GM12891 (cell line): ENCODE data around the gene DIMT1.

Source experiments
- DNase-seq: peaks from one replicate; pipeline ENCODE4 v3.0.0; 2011; ENCODE audit warnings: low spot score; ENCODE audit not compliant: insufficient read length
- FAIRE-seq: peaks from 2 replicates; lab custom pipeline; 2011; peaks lifted over from hg19 to GRCh38; lab: Jason Lieb, UNC
- PAX5 ChIP-seq: IDR thresholded peaks from 2 replicates; pipeline ENCODE4 v1.6.1; 2011; ENCODE audit warnings: low read length, moderate library complexity, mild to moderate bottlenecking; ENCODE audit not compliant: insufficient read depth, severe bottlenecking
- POLR2A ChIP-seq: IDR thresholded peaks from 2 replicates; pipeline ENCODE4 v1.6.1; 2011; ENCODE audit warnings: low read depth, low read length, control low read depth
- POLR2AphosphoS5 ChIP-seq: IDR thresholded peaks from 2 replicates; pipeline ENCODE4 v1.6.1; 2011; ENCODE audit warnings: low read depth, low read length, control low read depth
- POU2F2 ChIP-seq: IDR thresholded peaks from 2 replicates; pipeline ENCODE4 v1.6.1; 2011; ENCODE audit warnings: low read depth, mild to moderate bottlenecking, control low read depth, low read length, moderate library complexity
- SPI1 ChIP-seq: IDR thresholded peaks from 2 replicates; pipeline ENCODE4 v1.6.1; 2011; ENCODE audit warnings: low read depth, low read length, control low read depth
- TAF1 ChIP-seq: IDR thresholded peaks from 2 replicates; pipeline ENCODE4 v1.6.1; 2011; ENCODE audit warnings: low read depth, low read length, control low read depth

DIMT1 gene

DNA sequence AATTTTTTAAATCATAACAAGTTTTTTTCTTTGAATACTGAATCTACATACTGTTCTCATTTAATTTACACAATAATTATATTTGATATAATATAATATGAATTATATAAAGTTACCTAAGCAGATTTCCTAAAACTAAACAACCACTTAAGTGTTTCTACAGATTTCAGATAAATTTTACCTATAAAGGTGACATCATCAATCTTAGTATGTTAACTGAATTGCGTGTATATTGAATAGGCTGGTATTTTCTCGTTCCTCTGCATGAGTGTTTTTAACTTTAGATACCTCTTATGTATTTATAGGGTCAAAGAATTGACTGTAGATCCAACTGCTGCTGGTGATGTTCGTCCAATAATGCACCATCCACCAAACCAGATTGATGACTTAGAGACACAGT is 30.3 kb downstream of the DIMT1 start:
- no peak for TF ChIP-seq POU2F2
- TF ChIP-seq PAX5 = no peak
- TF ChIP-seq POLR2AphosphoS5 = no peak
- no peak for TF ChIP-seq TAF1
- no peak for TF ChIP-seq POLR2A
- TF ChIP-seq SPI1 = no peak
- DNase-seq (no peak), FAIRE-seq (no peak)

DNA sequence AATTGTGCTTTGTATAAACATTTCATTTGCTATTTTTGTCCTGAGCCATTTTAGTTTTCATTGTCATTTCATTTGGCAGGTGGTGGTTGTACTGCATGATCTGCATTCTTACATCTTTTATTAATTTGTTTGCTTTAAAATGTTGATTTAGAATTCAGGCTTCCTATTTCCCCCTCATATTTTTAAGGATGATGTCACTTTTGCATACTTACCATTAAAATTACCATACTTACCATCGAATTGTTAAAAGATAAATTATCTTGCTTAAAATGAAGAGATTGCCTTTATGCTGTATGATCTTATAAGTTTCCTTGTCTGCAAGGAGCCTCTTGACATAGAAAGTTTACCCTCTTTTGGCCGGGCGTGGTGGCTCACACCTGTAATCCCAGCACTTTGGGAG is 31.1 kb downstream of the DIMT1 start:
- FAIRE-seq (no peak), DNase-seq (no peak)
- TF ChIP-seq TAF1 (no peak), POU2F2 (no peak), PAX5 (no peak), POLR2AphosphoS5 (no peak), SPI1 (no peak), POLR2A (no peak)

DNA sequence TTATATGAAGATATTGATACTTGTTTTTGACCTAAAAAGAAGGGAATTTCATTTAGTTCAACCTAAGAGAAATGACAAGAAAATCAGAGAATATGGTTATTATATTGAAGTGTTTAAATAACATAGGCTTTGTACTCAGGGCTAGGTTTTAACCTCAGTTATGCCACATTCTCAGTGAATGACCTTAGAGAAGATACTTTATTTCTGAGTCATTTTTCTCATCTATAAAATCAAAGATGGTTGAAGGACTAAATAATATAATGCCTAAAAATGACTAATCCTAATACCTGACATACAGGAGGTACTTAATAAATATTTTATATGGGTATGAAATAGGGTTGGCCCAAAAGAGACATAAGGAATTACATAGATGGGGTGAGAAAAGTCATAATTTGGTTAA is 32.3 kb downstream of the DIMT1 start:
- FAIRE-seq (no peak), DNase-seq (no peak)
- no peak for TF ChIP-seq SPI1
- TF ChIP-seq TAF1 = no peak
- no peak for TF ChIP-seq POU2F2
- no peak for TF ChIP-seq PAX5
- TF ChIP-seq POLR2A = no peak
- TF ChIP-seq POLR2AphosphoS5 = no peak

DNA sequence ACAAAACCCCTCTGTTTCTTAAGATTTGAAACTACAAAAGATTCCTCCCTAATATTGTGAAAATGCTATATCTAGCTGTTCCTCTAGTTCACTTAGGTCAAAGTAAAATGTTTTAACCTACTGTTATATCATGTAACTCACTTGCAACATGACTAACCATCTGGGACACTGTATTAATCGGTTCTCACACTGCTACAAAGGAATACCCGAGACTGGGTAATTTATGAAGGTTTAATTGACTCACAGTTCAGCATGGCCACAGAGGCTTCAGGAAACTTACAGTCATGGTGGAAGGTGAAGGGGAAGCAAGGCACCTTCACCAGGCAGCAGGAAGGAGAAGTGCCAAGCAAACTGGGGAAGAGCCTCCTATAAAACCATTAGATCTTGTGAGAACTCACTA is 34.7 kb downstream of the DIMT1 start:
- no peak for DNase-seq
- no peak for TF ChIP-seq TAF1
- TF ChIP-seq POLR2A = no peak
- TF ChIP-seq POU2F2 = no peak
- TF ChIP-seq PAX5 = no peak
- TF ChIP-seq POLR2AphosphoS5 = no peak
- no peak for TF ChIP-seq SPI1
- FAIRE-seq = no peak

DNA sequence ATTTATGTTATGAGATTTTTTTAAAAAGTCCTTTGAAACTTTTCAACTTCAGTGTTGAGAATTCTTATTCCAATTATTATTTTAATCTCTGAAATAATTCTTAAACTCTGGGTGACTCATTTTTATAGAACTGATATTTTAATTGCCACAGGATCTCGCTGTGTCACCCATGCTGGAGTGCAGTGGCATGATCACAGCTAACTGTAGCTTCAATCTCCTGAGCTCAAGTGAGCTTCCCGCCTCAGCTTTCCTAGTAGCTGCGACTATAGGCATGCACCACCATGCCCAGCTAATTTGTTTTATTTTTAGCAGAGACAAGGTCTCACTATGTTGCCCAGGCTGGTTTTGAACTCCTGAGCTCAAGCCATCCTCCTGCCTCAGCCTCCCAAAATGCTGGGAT is 41.0 kb downstream of the DIMT1 start:
- no peak for TF ChIP-seq POLR2AphosphoS5
- no peak for TF ChIP-seq PAX5
- TF ChIP-seq POLR2A = no peak
- no peak for TF ChIP-seq POU2F2
- no peak for TF ChIP-seq TAF1
- no peak for TF ChIP-seq SPI1
- DNase-seq (no peak), FAIRE-seq (no peak)

DNA sequence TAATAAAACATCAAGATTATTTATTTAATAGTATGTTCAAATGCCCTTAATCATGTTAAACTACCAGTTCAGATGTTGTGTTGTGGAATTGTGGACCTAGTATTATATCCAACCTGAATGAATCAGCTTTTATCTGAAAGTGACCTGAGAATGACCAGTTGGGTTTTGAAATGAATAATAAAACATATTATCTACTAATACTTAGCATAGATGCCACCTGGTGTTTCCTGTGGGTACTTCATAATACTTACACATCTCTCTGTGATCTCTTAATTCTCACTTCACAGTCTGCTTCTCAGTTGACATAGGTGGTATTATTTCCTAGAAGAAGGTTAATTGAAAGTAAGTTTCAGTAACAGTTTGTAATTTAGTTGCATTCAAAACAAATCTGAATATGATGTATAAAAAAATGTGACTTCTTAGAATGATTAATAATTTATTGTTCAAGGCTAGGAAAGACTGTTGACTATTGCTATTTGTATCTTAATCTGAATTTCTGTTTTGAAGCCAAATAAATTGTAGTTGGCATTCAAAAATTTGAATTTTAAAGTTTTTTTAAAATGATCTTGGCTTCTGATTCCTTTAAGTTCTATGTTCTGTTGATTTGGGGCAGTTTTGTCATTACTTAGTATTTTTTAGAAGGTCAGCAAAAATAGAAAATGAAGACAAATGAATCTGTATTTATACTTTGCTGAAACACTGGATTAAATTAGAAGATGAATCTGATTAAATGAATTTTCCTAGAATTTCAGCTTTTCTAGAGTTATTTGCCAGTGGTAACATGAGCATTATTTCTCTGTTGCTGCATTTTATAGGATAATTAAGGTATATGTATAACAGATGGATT is 49.5 kb downstream of the DIMT1 start:
- FAIRE-seq (peak; percentile 40), DNase-seq (no peak)
- TF ChIP-seq POU2F2 (no peak), PAX5 (no peak), TAF1 (no peak), POLR2AphosphoS5 (no peak), SPI1 (no peak), POLR2A (no peak)

DNA sequence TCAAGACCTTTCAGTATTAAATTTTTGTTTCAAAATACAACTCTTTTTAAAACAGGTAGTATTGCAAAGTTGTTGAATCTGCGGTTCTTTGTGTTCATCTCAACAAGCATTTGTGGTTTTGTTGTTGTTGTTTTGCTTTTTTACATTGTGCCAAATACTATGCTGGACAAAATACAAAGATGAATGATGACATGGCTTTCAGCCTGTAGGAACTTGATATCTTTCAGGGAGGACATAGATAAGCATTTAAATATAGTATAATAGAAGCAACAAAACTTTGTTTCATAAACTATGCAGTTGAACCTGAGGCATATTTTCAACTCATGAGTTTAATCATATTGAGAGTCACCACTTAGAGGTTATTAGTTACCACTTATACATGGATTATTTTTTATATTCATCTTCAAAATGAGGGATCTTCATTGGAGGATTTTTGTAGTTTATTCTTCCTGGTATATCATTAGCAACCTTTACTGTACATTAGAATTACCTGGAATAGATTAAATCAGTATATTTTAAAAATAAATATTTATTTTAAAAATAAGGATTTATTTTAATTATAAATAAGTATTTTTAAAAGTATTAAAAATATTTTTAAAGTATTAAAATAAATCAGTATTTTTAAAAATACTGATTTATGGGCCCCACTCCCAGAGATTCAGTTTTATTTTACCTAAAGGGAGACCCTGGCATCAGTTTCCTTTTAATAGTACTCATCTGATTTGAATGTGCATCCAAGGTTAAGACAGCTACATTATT is 54.8 kb downstream of the DIMT1 start:
- no peak for TF ChIP-seq POLR2AphosphoS5
- TF ChIP-seq POU2F2 = no peak
- TF ChIP-seq TAF1 = no peak
- TF ChIP-seq PAX5 = no peak
- TF ChIP-seq POLR2A = no peak
- no peak for TF ChIP-seq SPI1

DNA sequence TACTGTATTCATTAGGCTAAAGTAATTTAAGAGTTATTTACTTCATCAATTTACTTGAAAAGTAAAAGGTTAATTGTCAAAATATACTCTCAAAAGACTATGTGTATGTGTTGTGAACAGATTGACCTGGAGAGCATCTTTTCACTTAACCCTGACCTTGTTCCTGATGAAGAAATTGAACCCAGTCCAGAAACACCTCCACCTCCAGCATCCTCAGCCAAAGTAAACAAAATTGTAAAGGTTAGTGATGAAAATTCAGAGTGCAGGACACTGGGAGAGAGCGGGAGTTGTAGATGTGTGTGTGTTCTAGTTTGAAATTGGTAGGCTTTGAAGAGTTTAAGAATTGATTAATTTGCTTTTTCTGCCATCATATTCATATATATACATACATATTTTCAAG is 55.8 kb downstream of the DIMT1 start:
- no peak for DNase-seq
- TF ChIP-seq POU2F2 (no peak), POLR2A (no peak), POLR2AphosphoS5 (no peak), PAX5 (no peak), SPI1 (no peak), TAF1 (no peak)

More for the DNA sequence above, 54.8 kb downstream of the DIMT1 start:
- FAIRE-seq (no peak), DNase-seq (no peak)

DNA sequence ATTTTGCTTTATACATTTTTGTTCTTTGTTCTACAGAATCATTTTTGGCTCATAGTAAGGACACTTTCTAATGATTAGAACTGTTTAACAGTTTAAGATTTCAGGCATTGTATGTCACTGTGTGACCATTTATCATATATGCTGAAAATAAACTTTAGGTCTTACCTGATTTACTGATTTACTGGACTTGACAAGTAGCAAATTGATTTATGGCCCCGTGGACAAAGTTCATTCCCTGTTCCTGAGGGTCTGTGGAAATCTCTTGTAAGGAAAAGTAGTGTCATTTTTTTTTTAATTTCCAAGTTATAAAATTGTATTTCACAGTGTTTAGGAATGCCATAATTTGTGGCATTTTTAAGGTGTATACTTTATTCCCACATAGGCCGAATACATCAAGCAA is 57.0 kb downstream of the DIMT1 start:
- DNase-seq (no peak), FAIRE-seq (no peak)
- TF ChIP-seq TAF1 (no peak), SPI1 (no peak), POU2F2 (no peak), POLR2A (no peak), POLR2AphosphoS5 (no peak), PAX5 (no peak)

More for the DNA sequence above, 55.8 kb downstream of the DIMT1 start:
- no peak for FAIRE-seq
